ENCODE measurements around the gene KRTDAP.

KRTDAP gene

GRCh38 chr19:35508129-35508528 is 17.9 kb upstream of the KRTDAP start:
- Histone ChIP-seq H3K4me2 (no peak overlapping the region), H3K4me3 (IDR thresholded peaks at IDR 0.05; ENCODE audit: insufficient read depth, low read depth, low read length) (no peak overlapping the region), H4K20me1 (ENCODE audit: insufficient read depth) (no peaks in the 10 kb centered on the region), H3K9ac (no peak overlapping the region), H3K79me2 (ENCODE audit: insufficient read depth, low read depth) (no peaks in the 10 kb centered on the region), H3K4me1 (ENCODE audit: low read depth, poor library complexity, severe bottlenecking) (no peaks in the 10 kb centered on the region), H3K27ac (no peak overlapping the region), H2AFZ (ENCODE audit: low read depth) (no peak overlapping the region), H3K36me3 (ENCODE audit: insufficient read depth) (no peaks in the 10 kb centered on the region), H3K27me3 (ENCODE audit: insufficient read depth, low read depth) (peaks cover 75% of the 10 kb centered on the region)
- no peak for TF ChIP-seq CTCF (conservative IDR thresholded peaks at IDR 0.05; ENCODE audit: low read depth, low read length)

- H3K4me1 ChIP-seq (ENCODE audit: low read depth, poor library complexity, severe bottlenecking) = no peaks in the 10 kb centered on the region
- H3K9ac ChIP-seq = no peak overlapping the region
- no peak overlapping the region for H2AFZ ChIP-seq (ENCODE audit: low read depth)
- no peaks in the 10 kb centered on the region for H3K36me3 ChIP-seq (ENCODE audit: insufficient read depth)
- no peak overlapping the region for H3K27ac ChIP-seq
- no peaks in the 10 kb centered on the region for H3K79me2 ChIP-seq (ENCODE audit: insufficient read depth, low read depth)
- H4K20me1 ChIP-seq (ENCODE audit: insufficient read depth) = no peaks in the 10 kb centered on the region
- no peak overlapping the region for H3K4me3 ChIP-seq (IDR thresholded peaks at IDR 0.05; ENCODE audit: insufficient read depth, low read depth, low read length)
- peaks cover 80% of the 10 kb centered on the region for H3K27me3 ChIP-seq (ENCODE audit: insufficient read depth, low read depth)
- H3K4me2 ChIP-seq = no peak overlapping the region
- TF ChIP-seq CTCF (conservative IDR thresholded peaks at IDR 0.05; ENCODE audit: low read depth, low read length) = no peak
These were observed 17.3 kb upstream of the KRTDAP start for GRCh38 chr19:35507561-35507960.

GRCh38 chr19:35506011-35506410 is 15.7 kb upstream of the KRTDAP start:
- no peak overlapping the region for H3K4me3 ChIP-seq (IDR thresholded peaks at IDR 0.05; ENCODE audit: insufficient read depth, low read depth, low read length)
- H3K9ac ChIP-seq = no peak overlapping the region
- TF ChIP-seq CTCF (conservative IDR thresholded peaks at IDR 0.05; ENCODE audit: low read depth, low read length) = no peak
- H3K27me3 ChIP-seq (ENCODE audit: insufficient read depth, low read depth) = peaks cover 89% of the 10 kb centered on the region
- no peak overlapping the region for H2AFZ ChIP-seq (ENCODE audit: low read depth)
- no peaks in the 10 kb centered on the region for H3K79me2 ChIP-seq (ENCODE audit: insufficient read depth, low read depth)
- H3K4me1 ChIP-seq (ENCODE audit: low read depth, poor library complexity, severe bottlenecking) = no peaks in the 10 kb centered on the region
- no peaks in the 10 kb centered on the region for H3K36me3 ChIP-seq (ENCODE audit: insufficient read depth)
- H3K4me2 ChIP-seq = no peak overlapping the region
- H4K20me1 ChIP-seq (ENCODE audit: insufficient read depth) = no peaks in the 10 kb centered on the region
- no peak overlapping the region for H3K27ac ChIP-seq

- Histone ChIP-seq H3K4me2 (no peak overlapping the region), H3K4me3 (IDR thresholded peaks at IDR 0.05; ENCODE audit: insufficient read depth, low read depth, low read length) (no peak overlapping the region), H3K9ac (no peak overlapping the region), H4K20me1 (ENCODE audit: insufficient read depth) (no peaks in the 10 kb centered on the region), H3K36me3 (ENCODE audit: insufficient read depth) (no peaks in the 10 kb centered on the region), H3K27me3 (ENCODE audit: insufficient read depth, low read depth) (peaks cover 79% of the 10 kb centered on the region), H3K27ac (no peak overlapping the region), H3K4me1 (ENCODE audit: low read depth, poor library complexity, severe bottlenecking) (no peaks in the 10 kb centered on the region), H3K79me2 (ENCODE audit: insufficient read depth, low read depth) (no peaks in the 10 kb centered on the region), H2AFZ (ENCODE audit: low read depth) (no peak overlapping the region)
- no peak for TF ChIP-seq CTCF (conservative IDR thresholded peaks at IDR 0.05; ENCODE audit: low read depth, low read length)
These were observed 12.5 kb upstream of the KRTDAP start for GRCh38 chr19:35502751-35503150.
